Femur (tissue), 1 donor: ENCODE data around the gene CDH23.
A peak's percentile ranks its signal among the peaks of the same experiment; 100 is the strongest.
"Not testable (repeated sequence)": the region's sequence is repeated elsewhere in the genome, so short reads cannot be mapped to it uniquely, and the experiment has no call there.

ENCODE experiments used
- DNase-seq: peaks from one replicate; pipeline ENCODE4 v3.0.0-alpha.2; 2017

CDH23 gene

GRCh38 chr10:71588685-71589084 lies 192.0 kb downstream of the CDH23 start:
- no peak for DNase-seq

GRCh38 chr10:71589617-71590551 lies 193.2 kb downstream of the CDH23 start:
- DNase-seq, result no peak

GRCh38 chr10:71590781-71591350 lies 194.1 kb downstream of the CDH23 start:
- DNase-seq, result no peak

- no peak for DNase-seq
Measured at GRCh38 chr10:71594934-71595571, 198.3 kb downstream of the CDH23 start.

- no peak for DNase-seq
Measured at GRCh38 chr10:71595649-71596048, 198.9 kb downstream of the CDH23 start.

GRCh38 chr10:71596127-71596526 lies 199.4 kb downstream of the CDH23 start:
- DNase-seq, result no peak

GRCh38 chr10:71596759-71597158 lies 200.0 kb downstream of the CDH23 start:
- DNase-seq, result no peak

- peak; percentile 57 for DNase-seq
Measured at GRCh38 chr10:71597821-71598498, 201.2 kb downstream of the CDH23 start.

- peak; percentile 76 for DNase-seq
Measured at GRCh38 chr10:71598621-71599055, 201.9 kb downstream of the CDH23 start.

- DNase-seq, result no peak
Measured at GRCh38 chr10:71599518-71599917, 202.8 kb downstream of the CDH23 start.

GRCh38 chr10:71600242-71600641 lies 203.5 kb downstream of the CDH23 start:
- DNase-seq, result not testable (repeated sequence)

- no peak for DNase-seq
Measured at GRCh38 chr10:71600849-71601248, 204.1 kb downstream of the CDH23 start.

- no peak for DNase-seq
Measured at GRCh38 chr10:71601273-71601672, 204.6 kb downstream of the CDH23 start.

- DNase-seq, result no peak
Measured at GRCh38 chr10:71603150-71603549, 206.4 kb downstream of the CDH23 start.

- DNase-seq, result no peak
Measured at GRCh38 chr10:71603754-71604153, 207.0 kb downstream of the CDH23 start.

- DNase-seq, result no peak
Measured at GRCh38 chr10:71604324-71605018, 207.8 kb downstream of the CDH23 start.

- no peak for DNase-seq
Measured at GRCh38 chr10:71605263-71605962, 208.7 kb downstream of the CDH23 start.

- DNase-seq, result no peak
Measured at GRCh38 chr10:71606257-71607081, 209.7 kb downstream of the CDH23 start.

- no peak for DNase-seq
Measured at GRCh38 chr10:71607082-71607443, 210.3 kb downstream of the CDH23 start.

GRCh38 chr10:71608819-71609768 lies 212.4 kb downstream of the CDH23 start:
- peak; percentile 87 for DNase-seq
